HUES6 (cell line): ENCODE results near the gene IL18BP.

Experiments used
- H3K27ac ChIP-seq: 2 replicates; pipeline ENCODE4 v1.7.0; 2013; ENCODE audit warnings: low read depth, mild to moderate bottlenecking, low read length, inconsistent platforms
- H3K27me3 ChIP-seq: 2 replicates; pipeline ENCODE4 v1.6.1; 2013; ENCODE audit warnings: low read length; ENCODE audit not compliant: control insufficient read depth, insufficient read depth
- H3K36me3 ChIP-seq: 2 replicates; pipeline ENCODE4 v1.6.1; 2013; ENCODE audit warnings: low read length; ENCODE audit not compliant: control insufficient read depth, insufficient read depth
- H3K4me1 ChIP-seq: 2 replicates; pipeline ENCODE4 v1.6.1; 2013; ENCODE audit warnings: low read length; ENCODE audit not compliant: control insufficient read depth, insufficient read depth
- H3K4me3 ChIP-seq: 2 replicates; pipeline ENCODE4 v1.5.1; 2013; ENCODE audit warnings: low read depth, low read length
- H3K9ac ChIP-seq: one replicate; pipeline ENCODE4 v1.6.1; 2013; ENCODE audit warnings: mild to moderate bottlenecking, low read length
- H3K9me3 ChIP-seq: 2 replicates; pipeline ENCODE4 v1.6.1; 2013; ENCODE audit warnings: low read depth, low read length; ENCODE audit not compliant: control insufficient read depth, insufficient read depth

Gene IL18BP

DNA sequence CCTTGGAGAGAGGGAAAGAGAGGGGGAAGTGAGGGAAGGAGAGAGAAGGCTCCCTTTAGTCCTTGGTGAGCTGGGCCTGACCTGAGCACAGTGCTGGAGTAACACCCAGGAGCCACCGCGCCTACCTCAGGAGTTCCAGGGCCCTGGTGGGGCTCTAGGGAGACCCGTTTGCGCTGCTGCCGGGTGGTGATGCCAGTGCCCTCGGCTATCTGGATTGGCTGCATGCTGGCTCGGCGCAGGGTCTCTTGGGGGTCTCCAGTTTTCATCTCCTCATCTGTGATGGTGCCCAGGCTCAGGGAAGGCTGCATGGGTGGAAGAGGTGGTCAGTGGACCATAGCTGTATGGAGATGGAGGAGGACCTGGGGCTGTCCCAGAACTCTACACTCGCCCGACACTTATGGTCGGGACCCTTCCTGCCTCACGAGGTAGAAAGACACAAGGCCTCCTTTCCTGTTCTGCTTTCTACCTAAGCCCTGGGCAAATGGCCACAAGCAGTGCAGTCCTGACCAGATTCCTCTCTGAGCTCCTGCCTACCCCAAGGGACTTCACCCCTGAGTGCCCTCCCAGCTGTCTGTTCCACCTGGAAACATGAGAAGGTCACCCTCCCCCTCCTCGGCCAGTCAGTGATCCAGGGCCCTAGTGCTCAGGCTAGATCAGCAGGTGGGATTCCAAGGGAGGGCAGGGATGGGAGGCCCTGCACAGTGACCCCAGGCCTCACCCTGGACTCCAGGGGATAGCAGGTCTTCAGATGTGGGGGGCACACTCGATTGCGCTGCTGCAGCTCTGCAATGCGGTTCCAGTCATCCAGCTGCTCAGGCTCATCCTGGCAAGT is 6.0 kb downstream of the IL18BP start:
- Histone ChIP-seq H3K36me3 (peaks cover 95% of the 10 kb centered on the region), H3K4me1 (no peaks in the 10 kb centered on the region), H3K9ac (no peak overlapping the region), H3K27ac (no peak overlapping the region), H3K27me3 (no peaks in the 10 kb centered on the region), H3K9me3 (no peaks in the 10 kb centered on the region), H3K4me3 (no peak overlapping the region)

DNA sequence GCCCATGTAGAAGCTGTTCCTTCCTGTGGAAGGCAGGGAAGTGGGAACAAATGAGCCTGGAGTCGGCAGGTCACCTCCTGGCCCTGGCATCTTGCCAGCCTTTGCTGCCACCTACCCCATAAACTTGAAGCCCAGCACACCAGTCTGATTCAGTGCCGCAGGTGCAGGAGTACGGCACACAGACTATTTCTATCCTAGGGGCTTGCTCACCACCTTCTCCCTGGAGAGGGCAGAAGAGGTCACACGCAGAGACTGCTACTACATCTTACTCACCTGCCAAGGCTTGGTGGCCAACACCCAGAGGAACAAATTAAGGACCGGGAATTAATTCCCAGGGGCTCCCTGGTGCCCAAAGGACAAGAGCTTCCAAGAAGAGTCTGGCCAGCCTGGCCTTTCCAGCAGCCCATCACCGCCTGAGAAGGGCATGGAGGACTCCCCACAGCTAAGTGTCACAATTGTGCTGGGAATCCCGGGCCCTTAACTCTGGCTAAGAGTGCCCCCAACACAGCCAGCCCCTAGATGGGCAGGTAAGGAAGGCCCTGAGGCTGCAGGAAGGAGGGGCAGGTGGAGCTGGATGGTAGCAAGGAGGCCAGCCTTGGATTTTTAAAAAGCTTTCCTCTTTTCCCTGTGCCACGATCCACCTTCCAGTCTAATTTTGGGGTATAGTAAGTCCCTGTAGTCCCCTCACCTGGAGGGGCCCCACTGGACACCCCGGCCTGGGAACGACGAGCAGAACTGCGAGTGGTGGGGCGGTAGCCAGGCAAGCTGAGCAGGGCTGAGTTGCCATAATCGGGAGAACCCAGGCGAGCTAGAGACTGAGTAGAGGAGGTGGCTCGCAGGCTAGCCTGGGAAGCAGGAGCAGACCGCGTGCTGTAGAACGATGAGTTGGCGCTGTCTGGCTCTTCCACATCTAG is 6.9 kb downstream of the IL18BP start:
- peaks cover 96% of the 10 kb centered on the region for H3K36me3 ChIP-seq

DNA sequence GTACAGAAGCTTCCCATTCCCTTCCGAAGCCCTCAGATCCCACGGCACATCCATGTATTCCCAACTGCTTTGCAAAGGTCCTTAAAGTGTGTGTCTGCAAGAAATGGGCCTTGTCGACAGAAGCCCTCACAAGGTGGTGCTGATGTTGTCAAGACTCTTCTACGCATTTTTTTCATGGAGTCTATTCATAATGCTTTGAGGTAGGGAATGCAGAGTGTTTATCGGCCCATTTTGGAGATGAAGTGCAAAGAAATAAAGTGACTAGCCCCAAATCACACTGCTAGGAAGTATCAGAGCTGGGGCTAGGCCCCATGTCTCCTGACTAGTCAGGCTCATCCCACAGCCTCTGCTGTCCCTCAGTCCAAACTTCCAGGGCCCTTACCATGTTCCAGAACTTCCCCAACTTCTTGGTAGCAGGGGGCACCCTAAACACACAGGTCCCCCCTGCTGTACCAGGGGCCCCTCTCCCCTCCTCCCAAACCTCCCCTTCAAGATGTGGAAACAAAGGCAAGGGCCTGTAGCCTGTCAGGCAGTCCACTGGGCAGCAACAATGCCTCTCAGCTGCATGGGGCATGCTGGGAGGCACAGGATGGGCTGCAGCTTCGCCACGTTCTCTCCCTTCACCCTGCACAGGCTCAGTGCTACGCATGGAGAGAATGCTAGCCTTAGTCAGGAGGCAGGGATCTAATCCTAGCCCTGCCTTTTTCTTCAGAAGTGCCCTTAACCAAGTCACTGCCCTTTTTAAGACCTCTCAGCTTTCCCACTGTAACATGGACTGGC is 7.8 kb downstream of the IL18BP start:
- Histone ChIP-seq H3K27ac (no peak overlapping the region), H3K4me1 (no peaks in the 10 kb centered on the region), H3K9ac (no peak overlapping the region), H3K36me3 (peaks cover 99% of the 10 kb centered on the region), H3K4me3 (no peak overlapping the region), H3K9me3 (no peaks in the 10 kb centered on the region), H3K27me3 (no peaks in the 10 kb centered on the region)

More for the DNA sequence above, 6.9 kb downstream of the IL18BP start:
- Histone ChIP-seq H3K4me3 (no peak overlapping the region), H3K9me3 (no peaks in the 10 kb centered on the region), H3K9ac (no peak overlapping the region), H3K27me3 (no peaks in the 10 kb centered on the region), H3K27ac (no peak overlapping the region), H3K4me1 (no peaks in the 10 kb centered on the region)

DNA sequence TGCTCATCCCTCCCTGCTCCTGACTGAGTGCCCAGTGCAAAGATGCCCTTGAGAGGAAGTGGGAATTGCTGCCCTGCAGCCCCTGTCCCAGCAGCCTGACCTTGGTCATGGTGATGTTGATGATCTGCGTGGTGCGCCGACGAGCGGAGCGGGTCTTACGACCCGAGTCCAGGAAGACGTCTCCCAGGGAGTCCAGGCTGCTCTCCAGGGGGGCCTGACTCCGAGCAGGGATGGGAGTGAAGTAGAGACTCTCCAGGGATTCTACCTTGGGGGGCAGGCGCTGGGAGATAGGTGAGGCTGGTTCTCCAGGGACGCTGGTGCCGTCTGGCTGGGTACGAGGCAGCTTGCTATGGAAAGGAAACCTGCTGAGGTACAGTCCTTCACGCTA is 8.4 kb downstream of the IL18BP start:
- no peak overlapping the region for H3K27ac ChIP-seq
- no peaks in the 10 kb centered on the region for H3K4me1 ChIP-seq
- H3K36me3 ChIP-seq: peaks cover 99% of the 10 kb centered on the region
- no peak overlapping the region for H3K9ac ChIP-seq
- no peaks in the 10 kb centered on the region for H3K9me3 ChIP-seq
- no peaks in the 10 kb centered on the region for H3K27me3 ChIP-seq
- H3K4me3 ChIP-seq: no peak overlapping the region

DNA sequence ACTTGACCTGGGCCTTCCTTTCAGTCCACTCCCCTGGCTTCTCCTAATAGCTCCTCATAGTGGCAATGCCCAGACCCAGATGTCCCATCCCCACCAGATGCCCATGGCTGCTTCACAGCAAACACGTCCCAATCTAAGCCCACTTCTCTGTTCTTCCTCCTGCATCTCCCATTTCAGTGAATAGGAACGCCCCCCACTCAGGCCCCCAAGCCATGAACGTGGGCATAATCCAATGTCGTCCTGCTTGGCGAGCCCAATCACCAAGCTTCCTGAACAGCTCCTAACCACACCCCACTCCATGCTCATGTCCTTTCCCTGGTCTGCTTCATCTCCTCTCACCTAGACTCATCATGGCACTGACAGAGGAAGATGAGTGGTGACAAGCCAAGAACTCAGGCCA is 8.9 kb downstream of the IL18BP start:
- Histone ChIP-seq H3K9ac (no peak overlapping the region), H3K4me1 (no peaks in the 10 kb centered on the region), H3K27ac (no peak overlapping the region), H3K9me3 (no peaks in the 10 kb centered on the region), H3K36me3 (peaks cover 99% of the 10 kb centered on the region), H3K27me3 (no peaks in the 10 kb centered on the region), H3K4me3 (no peak overlapping the region)

DNA sequence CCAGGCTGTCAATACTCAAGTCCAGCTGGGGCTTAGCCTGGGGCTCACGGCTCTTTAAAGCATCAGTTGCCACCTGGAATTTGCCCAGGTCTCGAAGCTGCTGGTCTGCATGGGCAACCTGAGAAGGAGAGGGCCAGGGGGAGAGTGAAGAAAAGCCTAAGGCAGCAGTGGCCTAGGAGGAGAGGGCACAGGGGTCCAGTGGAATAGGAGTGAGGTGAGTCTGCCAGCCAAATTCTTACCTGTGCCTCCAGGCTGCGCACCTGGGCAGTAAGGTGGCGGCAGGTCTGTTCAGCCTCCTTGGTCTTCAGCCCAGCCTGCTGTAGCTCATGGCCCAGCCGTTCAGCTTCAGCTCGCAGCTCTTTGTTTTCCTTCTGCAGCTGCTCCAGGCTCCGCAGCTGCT is 10.0 kb downstream of the IL18BP start:
- Histone ChIP-seq H3K4me3 (no peak overlapping the region), H3K9me3 (no peaks in the 10 kb centered on the region), H3K27me3 (no peaks in the 10 kb centered on the region), H3K27ac (no peak overlapping the region), H3K9ac (no peak overlapping the region), H3K36me3 (peaks cover 99% of the 10 kb centered on the region), H3K4me1 (no peaks in the 10 kb centered on the region)

DNA sequence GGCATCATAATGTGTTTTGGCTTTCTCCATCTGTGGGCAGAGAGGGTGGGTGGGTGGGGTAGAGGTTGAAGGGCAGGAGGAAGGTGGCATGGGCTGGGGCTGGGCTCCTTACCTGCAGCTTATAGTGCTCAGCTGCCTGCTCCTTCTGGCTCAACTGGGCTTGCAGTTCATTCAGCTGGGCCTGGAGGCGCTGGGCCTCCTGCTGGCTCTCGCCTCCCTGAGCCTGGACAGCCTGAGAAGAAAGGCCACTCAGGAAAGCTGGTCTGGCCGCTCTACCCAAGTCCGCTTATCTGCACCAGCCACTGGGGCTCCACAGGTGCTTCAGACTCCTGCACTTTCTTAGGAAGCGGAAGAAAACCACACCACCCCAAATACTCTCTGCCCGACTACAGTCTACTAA is 10.4 kb downstream of the IL18BP start:
- Histone ChIP-seq H3K4me1 (no peaks in the 10 kb centered on the region), H3K4me3 (no peak overlapping the region), H3K27me3 (no peaks in the 10 kb centered on the region), H3K9me3 (no peaks in the 10 kb centered on the region), H3K9ac (no peak overlapping the region), H3K36me3 (peaks cover 99% of the 10 kb centered on the region), H3K27ac (no peak overlapping the region)

DNA sequence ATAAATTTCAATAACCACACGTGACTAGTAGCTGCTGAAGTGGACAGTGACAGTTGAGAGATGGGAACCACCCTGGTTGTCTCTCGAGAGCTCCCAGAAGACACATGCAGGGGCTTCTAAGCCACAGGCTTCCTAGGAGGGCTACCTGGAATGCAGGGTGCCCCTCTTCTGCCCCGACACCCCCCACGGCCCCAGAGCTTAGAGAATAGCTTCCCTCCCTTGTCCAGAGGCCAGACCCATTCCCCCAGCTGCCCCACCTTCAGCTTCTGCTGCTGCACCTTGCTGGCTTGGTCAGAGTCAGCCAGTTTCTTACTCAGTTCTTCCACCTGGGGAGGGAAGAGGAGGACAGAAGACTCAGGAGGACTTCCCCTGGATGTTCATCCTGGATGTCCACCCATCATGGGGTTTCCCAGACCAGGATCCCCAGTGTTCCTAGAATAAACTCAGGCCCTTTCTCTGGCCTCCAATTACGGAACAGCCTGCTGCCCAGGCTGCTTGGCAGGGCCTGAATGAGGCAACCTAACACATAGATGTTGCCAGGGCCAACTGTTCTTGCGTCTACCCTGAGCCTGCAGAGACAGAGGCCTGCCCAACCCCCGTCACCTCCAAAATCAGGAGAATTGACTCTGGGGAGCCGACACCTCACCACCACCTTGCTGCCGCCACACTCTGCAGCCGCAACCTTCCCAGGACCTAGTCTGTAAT is 12.0 kb downstream of the IL18BP start:
- no peak overlapping the region for H3K4me3 ChIP-seq
- no peak overlapping the region for H3K9ac ChIP-seq
- no peaks in the 10 kb centered on the region for H3K27me3 ChIP-seq
- H3K4me1 ChIP-seq: no peaks in the 10 kb centered on the region
- peaks cover 99% of the 10 kb centered on the region for H3K36me3 ChIP-seq
- no peaks in the 10 kb centered on the region for H3K9me3 ChIP-seq
- no peak overlapping the region for H3K27ac ChIP-seq

DNA sequence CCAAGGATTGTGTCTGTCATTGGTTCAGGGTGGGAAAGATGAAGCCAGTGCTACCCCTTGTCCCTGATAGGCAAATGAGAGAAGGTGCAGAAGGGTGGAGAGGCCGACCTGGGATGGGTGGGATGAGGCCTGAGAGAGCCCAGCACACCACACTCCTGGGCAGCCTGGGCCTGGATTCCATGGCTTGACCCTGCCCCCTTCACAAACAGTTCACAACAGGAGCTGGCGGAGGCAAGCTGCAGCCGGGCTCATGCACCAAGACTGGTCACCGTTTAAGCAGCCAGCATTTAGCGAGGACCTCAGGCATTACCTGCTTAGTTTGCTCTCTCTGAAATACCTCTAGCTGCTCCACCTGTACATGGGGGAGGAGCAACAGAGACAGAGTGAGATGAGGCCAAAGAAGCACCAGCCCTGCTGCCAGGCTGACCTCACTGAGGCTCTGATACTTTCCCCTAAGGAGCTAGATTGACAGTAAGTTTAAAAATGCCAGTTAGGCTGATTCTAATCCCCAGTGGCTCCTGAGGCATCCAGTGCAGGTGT is 13.5 kb downstream of the IL18BP start:
- H3K4me1 ChIP-seq: no peaks in the 10 kb centered on the region
- H3K9me3 ChIP-seq: no peaks in the 10 kb centered on the region
- no peak overlapping the region for H3K4me3 ChIP-seq
- H3K27me3 ChIP-seq: no peaks in the 10 kb centered on the region
- no peak overlapping the region for H3K27ac ChIP-seq
- H3K36me3 ChIP-seq: peaks cover 99% of the 10 kb centered on the region
- H3K9ac ChIP-seq: no peak overlapping the region
